Measurements from ENCODE around the gene PLK5. TPM values are rescaled to one million over a fixed set of nuclear protein-coding genes. Genes with fewer than 3 reads are reported as not detected.

The PLK5 gene
- total RNA-seq, 1 experiment from 2014 or later: 1.4 TPM

DNA sequence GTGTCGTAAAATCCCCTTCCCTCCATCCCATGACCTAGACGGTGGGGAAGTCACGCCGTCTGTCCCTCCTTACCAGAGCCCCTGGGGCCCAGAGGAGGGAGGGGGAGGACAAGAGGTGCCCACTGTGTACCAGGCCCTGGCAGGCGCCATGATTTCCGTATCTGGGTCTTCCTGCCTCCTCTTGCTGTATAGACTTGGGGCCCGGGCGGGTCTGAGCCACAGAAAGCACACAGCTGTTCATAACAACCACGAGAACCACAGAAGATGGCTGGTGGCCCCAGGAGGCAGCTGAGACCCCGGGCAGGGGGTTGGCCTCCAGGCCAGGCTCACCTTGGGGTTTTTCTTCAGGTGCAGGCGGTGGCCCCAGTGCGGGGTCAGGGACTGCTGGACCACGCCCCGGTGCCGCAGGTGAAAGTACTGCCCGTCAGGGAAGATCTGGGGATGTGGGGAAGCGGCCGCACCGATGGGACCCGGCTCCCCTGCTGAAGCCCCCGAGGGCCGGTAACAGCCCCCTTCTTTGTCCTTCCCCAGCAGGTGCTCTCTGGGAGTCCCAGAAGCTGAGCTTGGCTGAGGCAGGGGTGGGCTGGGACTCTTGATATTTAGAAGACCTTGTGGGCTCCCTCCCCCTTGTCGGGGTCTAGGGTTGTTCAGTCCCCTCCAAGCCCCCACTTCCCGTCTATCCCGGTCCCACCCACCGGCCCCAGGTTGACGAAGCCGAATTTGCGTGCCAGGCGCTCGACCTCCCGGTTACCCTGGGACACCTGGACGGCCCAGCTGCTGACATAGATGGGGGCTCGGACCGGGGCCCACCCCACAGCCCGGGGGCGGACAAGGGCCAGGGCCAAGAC, 34.2 kb upstream of the PLK5 start:
- Mint-ChIP-seq H3K9me3 (no peaks in the 10 kb centered on the region), H3K27me3 (ENCODE audit: low read depth) (peaks cover 24% of the 10 kb centered on the region), H3K4me3 (peak overlapping the region; percentile 60), H3K27ac (no peak overlapping the region), H3K4me1 (peaks cover 6% of the 10 kb centered on the region), H3K36me3 (no peaks in the 10 kb centered on the region)
- ChIA-PET POLR2A (interaction anchor here (1.1 to 1.8 kb wide), 2 partner anchors 23 to 34 kb away, joined by 3 to 5 read pairs; no protein-coding TSS in a partner anchor), CTCF (interaction anchor here (1.2 to 1.6 kb wide), 2 partner anchors 34 to 37 kb away, joined by 3 to 4 read pairs; no protein-coding TSS in a partner anchor)
- TF ChIP-seq TEAD4 (CRISPR knock-in tag; IDR thresholded peaks at IDR 0.05): no peak
- no peak for ATAC-seq
- no peak for DNase-seq (ENCODE audit: low spot score)

DNA sequence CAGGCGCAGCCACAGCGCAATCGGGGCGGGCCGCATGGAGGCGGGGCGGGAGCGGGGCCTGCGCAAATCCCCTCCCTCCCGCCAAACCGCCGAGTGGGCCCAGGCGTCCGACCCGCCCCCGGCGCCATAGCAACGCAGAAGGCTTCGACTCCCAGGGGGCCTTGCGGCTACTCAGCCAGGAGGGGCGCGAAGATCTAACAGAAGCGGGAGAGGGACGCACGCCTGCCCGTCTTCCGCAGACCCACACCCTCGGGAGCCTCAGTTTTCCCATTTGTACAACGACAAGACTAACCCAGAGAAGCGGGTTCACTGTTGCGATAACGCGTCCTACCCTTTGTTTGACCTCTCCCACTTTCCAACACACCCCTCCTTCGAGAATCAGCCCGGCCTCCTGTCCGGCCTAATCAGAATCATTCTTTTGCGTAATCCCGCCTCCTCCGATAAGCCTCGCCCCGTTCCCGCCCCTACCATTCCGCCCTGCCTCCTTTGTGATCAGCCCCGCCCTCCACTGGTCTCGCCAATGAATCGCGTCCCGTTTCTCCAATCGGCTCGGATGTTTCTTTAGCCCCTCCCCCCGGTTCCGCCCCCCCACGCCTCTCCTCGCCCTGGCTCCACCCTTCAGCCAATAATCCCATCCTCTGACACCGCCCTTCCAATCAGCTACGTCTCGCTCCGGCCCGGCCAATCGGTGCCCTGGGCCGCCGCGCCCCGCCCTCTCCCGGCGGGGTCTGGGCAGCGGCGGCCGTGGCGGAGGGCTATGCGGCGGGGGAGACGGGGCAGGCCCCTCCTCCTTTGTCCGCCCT, 33.4 kb upstream of the PLK5 start, which contains the start of gene PCSK4:
PCSK4 (minus strand) TSS at position 40 of the 803 bp plus-strand sequence; CDS start at position 36, 4 bp downstream.
- no peaks in the 10 kb centered on the region for H3K9me3 Mint-ChIP-seq

DNA sequence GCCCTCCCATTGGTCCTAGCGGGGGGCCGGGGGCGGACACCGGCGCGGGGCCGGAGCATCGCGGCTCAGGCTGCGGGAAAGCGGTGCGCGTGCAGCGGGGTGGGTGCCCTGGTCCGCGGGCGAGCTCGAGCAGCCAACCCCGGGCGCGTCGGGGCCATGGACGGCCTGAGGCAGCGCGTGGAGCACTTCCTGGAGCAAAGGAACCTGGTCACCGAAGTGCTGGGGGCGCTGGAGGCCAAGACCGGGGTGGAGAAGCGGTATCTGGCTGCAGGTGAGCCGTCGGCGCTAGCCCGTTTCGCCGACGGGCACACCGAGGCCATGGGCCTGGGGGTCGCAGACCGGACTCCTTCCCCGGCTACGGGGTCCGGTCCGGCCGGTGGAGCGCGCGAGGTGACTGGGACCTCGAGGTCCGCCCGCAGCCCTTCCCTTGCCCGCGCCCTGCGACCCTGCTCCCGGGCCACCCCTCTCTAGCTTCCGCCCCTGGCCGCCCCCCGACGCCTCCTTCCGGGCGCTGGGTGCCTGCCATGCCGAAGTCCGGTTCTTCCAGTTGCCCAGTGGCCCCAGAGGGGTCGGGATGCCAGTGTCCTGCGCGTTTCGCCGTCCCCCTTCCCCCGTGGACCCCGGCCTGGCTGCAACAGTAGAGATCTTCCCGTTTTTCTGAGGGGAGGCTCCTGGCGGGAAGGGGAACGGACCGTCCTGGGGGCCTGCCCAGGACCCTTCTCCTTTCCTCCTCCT, 32.6 kb upstream of the PLK5 start, which contains the start of gene REEP6:
REEP6 (plus strand) TSS at position 68 of the 735 bp plus-strand sequence; CDS start at position 157, 89 bp downstream.
- ChIA-PET CTCF (interaction anchor here (0.6 to 1.9 kb wide), 27 partner anchors 11 to 366 kb away, joined by 3 to 17 read pairs (median 4); no protein-coding TSS in a partner anchor), POLR2A (interaction anchor here (0.6 to 1.8 kb wide), 4 partner anchors 31 to 231 kb away, joined by 3 to 5 read pairs (median 3); no protein-coding TSS in a partner anchor)
- ATAC-seq (no peak), DNase-seq (ENCODE audit: low spot score) (no peak)
- TF ChIP-seq ZNF232 (CRISPR knock-in tag; IDR thresholded peaks at IDR 0.05) (0 out of 2 replicates have a peak, but pooled peaks have one; percentile 39), FOXP1 (CRISPR knock-in tag; IDR thresholded peaks at IDR 0.05; ENCODE audit: borderline replicate concordance) (peak; percentile 79; the same call in 1 of the 2 replicates), NR1H2 (CRISPR knock-in tag; IDR thresholded peaks at IDR 0.05) (no peak), GTF2I (CRISPR knock-in tag; conservative IDR thresholded peaks at IDR 0.05) (peak; percentile 86), RELA (CRISPR knock-in tag; IDR thresholded peaks at IDR 0.05; ENCODE audit: borderline replicate concordance) (peak; percentile 65; the same call in 1 of the 2 replicates), JAZF1 (CRISPR knock-in tag; IDR thresholded peaks at IDR 0.05) (no peak), MYBL2 (CRISPR knock-in tag; IDR thresholded peaks at IDR 0.05) (peak; percentile 41; the same call in 1 of the 2 replicates), ZBTB21 (CRISPR knock-in tag; IDR thresholded peaks at IDR 0.05; ENCODE audit: borderline replicate concordance) (peak; percentile 39; the same call in 1 of the 2 replicates), ETV6 (CRISPR knock-in tag; IDR thresholded peaks at IDR 0.05) (peak; percentile 76; the same call in 1 of the 2 replicates), FOXK1 (CRISPR knock-in tag; IDR thresholded peaks at IDR 0.05) (peak; percentile 74), TEAD1 (CRISPR knock-in tag; IDR thresholded peaks at IDR 0.05) (peak; percentile 70; the same call in 1 of the 2 replicates), ZNF671 (CRISPR knock-in tag; IDR thresholded peaks at IDR 0.05) (no peak), SP1 (CRISPR knock-in tag; conservative IDR thresholded peaks at IDR 0.05) (peak; percentile 93), SOX15 (CRISPR knock-in tag; IDR thresholded peaks at IDR 0.05) (no peak), CREM (CRISPR knock-in tag; IDR thresholded peaks at IDR 0.05) (0 out of 2 replicates have a peak, but pooled peaks have one; percentile 42)
- TF ChIP-seq, protein P1, sequence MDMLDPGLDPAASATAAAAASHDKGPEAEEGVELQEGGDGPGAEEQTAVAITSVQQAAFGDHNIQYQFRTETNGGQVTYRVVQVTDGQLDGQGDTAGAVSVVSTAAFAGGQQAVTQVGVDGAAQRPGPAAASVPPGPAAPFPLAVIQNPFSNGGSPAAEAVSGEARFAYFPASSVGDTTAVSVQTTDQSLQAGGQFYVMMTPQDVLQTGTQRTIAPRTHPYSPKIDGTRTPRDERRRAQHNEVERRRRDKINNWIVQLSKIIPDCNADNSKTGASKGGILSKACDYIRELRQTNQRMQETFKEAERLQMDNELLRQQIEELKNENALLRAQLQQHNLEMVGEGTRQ (CRISPR knock-in tag; IDR thresholded peaks at IDR 0.05): no peak
- TF ChIP-seq, protein P2, sequence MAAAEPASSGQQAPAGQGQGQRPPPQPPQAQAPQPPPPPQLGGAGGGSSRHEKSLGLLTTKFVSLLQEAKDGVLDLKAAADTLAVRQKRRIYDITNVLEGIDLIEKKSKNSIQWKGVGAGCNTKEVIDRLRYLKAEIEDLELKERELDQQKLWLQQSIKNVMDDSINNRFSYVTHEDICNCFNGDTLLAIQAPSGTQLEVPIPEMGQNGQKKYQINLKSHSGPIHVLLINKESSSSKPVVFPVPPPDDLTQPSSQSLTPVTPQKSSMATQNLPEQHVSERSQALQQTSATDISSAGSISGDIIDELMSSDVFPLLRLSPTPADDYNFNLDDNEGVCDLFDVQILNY (CRISPR knock-in tag; IDR thresholded peaks at IDR 0.05): peak; percentile 27; the same call in 1 of the 2 replicates
- H3K27ac Mint-ChIP-seq: peak within 1 kb of the TSS; percentile 98
- H3K9me3 Mint-ChIP-seq: no peaks in the 10 kb centered on the region
- peak within 1 kb of the TSS; percentile 82 for H3K4me3 Mint-ChIP-seq
- H3K27me3 Mint-ChIP-seq (ENCODE audit: low read depth): peaks cover 24% of the 10 kb centered on the region
- H3K4me1 Mint-ChIP-seq: peaks cover 6% of the 10 kb centered on the region
- H3K36me3 Mint-ChIP-seq: no peaks in the 10 kb centered on the region

More for the DNA sequence above, 33.4 kb upstream of the PLK5 start, which contains the start of gene PCSK4:
- peak within 1 kb of the TSS; percentile 82 for H3K4me3 Mint-ChIP-seq
- H3K27ac Mint-ChIP-seq: peak within 1 kb of the TSS; percentile 98
- H3K36me3 Mint-ChIP-seq: no peaks in the 10 kb centered on the region
- H3K4me1 Mint-ChIP-seq: peaks cover 6% of the 10 kb centered on the region
- POLR2A ChIA-PET: interaction anchor here (0.6 to 1.8 kb wide), 5 partner anchors 22 to 230 kb away, joined by 3 to 5 read pairs (median 3); no protein-coding TSS in a partner anchor
- DNase-seq (ENCODE audit: low spot score) (peak; percentile 98), ATAC-seq (peak; percentile 91)
- CTCF ChIA-PET: interaction anchor here (0.6 to 1.9 kb wide), 28 partner anchors 12 to 367 kb away, joined by 3 to 17 read pairs (median 4); no protein-coding TSS in a partner anchor
- TF ChIP-seq NFYB (CRISPR knock-in tag; conservative IDR thresholded peaks at IDR 0.05; ENCODE audit: low read depth) (peak; percentile 77), SP1 (CRISPR knock-in tag; conservative IDR thresholded peaks at IDR 0.05) (peak; percentile 85), FOXK1 (CRISPR knock-in tag; IDR thresholded peaks at IDR 0.05) (peak; percentile 47; the same call in 1 of the 2 replicates), FOXP1 (CRISPR knock-in tag; IDR thresholded peaks at IDR 0.05; ENCODE audit: borderline replicate concordance) (no peak), GTF2I (CRISPR knock-in tag; conservative IDR thresholded peaks at IDR 0.05) (no peak), GABPB1 (CRISPR knock-in tag; IDR thresholded peaks at IDR 0.05) (0 out of 2 replicates have a peak, but pooled peaks have one; percentile 26)
- TF ChIP-seq, protein P3, sequence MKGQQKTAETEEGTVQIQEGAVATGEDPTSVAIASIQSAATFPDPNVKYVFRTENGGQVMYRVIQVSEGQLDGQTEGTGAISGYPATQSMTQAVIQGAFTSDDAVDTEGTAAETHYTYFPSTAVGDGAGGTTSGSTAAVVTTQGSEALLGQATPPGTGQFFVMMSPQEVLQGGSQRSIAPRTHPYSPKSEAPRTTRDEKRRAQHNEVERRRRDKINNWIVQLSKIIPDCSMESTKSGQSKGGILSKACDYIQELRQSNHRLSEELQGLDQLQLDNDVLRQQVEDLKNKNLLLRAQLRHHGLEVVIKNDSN (CRISPR knock-in tag; IDR thresholded peaks at IDR 0.05): no peak
- peaks cover 24% of the 10 kb centered on the region for H3K27me3 Mint-ChIP-seq (ENCODE audit: low read depth)
